Neural cell (in vitro differentiated cells): ENCODE results near the gene PYHIN1. TPM values are rescaled to one million over a fixed set of nuclear protein-coding genes. Genes with fewer than 3 reads are reported as not detected.

ENCODE experiments used
- H2AFZ ChIP-seq: fragments of 200-600, 300-800 bp; sonication (generic), shearing (Covaris generic); 2 replicates; pipeline ENCODE4 v1.6.0; 2014; ENCODE audit warnings: low read depth, mild to moderate bottlenecking, antibody characterized with exemption, low read length, moderate library complexity
- H3F3A ChIP-seq: fragments of 200-600 bp; shearing (Covaris generic); 2 replicates; pipeline ENCODE4 v1.6.1; 2016; ENCODE audit warnings: mild to moderate bottlenecking, moderate library complexity, mixed read lengths, antibody characterized with exemption, low read length; ENCODE audit not compliant: insufficient read depth, poor library complexity, severe bottlenecking
- H3K27ac ChIP-seq: fragments of 200-600, 300-800 bp; sonication (generic), shearing (Covaris generic); 2 replicates; pipeline ENCODE4 v1.5.1; 2014; ENCODE audit warnings: mild to moderate bottlenecking, low read length, moderate library complexity
- H3K27me3 ChIP-seq: fragments of 300-800, 200-600 bp; sonication (generic), shearing (Covaris generic); 2 replicates; pipeline ENCODE4 v1.6.0; 2014; ENCODE audit warnings: mild to moderate bottlenecking, low read depth, low read length, moderate library complexity; ENCODE audit not compliant: insufficient read depth
- H3K36me3 ChIP-seq: fragments of 300-800, 200-600 bp; sonication (generic), shearing (Covaris generic); 2 replicates; pipeline ENCODE4 v1.5.1; 2014; ENCODE audit warnings: mild to moderate bottlenecking, antibody characterized with exemption, low read length, moderate library complexity; ENCODE audit not compliant: insufficient read depth
- H3K4me2 ChIP-seq: fragments of 300-800, 200-600 bp; sonication (generic), shearing (Covaris generic); 2 replicates; pipeline ENCODE4 v1.6.0; 2014; ENCODE audit warnings: mild to moderate bottlenecking, low read length
- H3K4me3 ChIP-seq: fragments of 300-800, 200-600 bp; sonication (generic), shearing (Covaris generic); 2 replicates; pipeline ENCODE4 v1.5.1; 2014; ENCODE audit warnings: mild to moderate bottlenecking, low read length, moderate library complexity
- H3K79me2 ChIP-seq: fragments of 200-600 bp; shearing (Covaris generic); replicated peaks from 2 replicates; pipeline ENCODE4 v1.6.0; 2014; ENCODE audit warnings: mild to moderate bottlenecking, low read length, moderate library complexity; ENCODE audit not compliant: insufficient read depth
- H3K9ac ChIP-seq: fragments of 300-800, 200-600 bp; sonication (generic), shearing (Covaris generic); 2 replicates; pipeline ENCODE4 v1.6.1; 2016; ENCODE audit warnings: mild to moderate bottlenecking, low read length, mixed read lengths
- H3K9me2 ChIP-seq: fragments of 200-600 bp; shearing (Covaris generic); 2 replicates; pipeline ENCODE4 v1.6.1; 2016; ENCODE audit warnings: mild to moderate bottlenecking, low read length, mixed read lengths; ENCODE audit not compliant: insufficient read depth
- H3K9me3 ChIP-seq: fragments of 200-600, 300-800 bp; sonication (generic), shearing (Covaris generic); 2 replicates; pipeline ENCODE4 v1.6.1; 2016; ENCODE audit warnings: mild to moderate bottlenecking, mixed run types, low read length, moderate library complexity, mixed read lengths
- H4K20me1 ChIP-seq: fragments of 200-600 bp; shearing (Covaris generic); 2 replicates; pipeline ENCODE4 v1.6.1; 2016; ENCODE audit warnings: mild to moderate bottlenecking, mixed run types; ENCODE audit not compliant: insufficient read depth
- EP300 ChIP-seq: fragments of 450-650 bp; conservative IDR thresholded peaks from 2 replicates; pipeline ENCODE4 v1.6.1; 2014; ENCODE audit warnings: antibody characterized with exemption, mild to moderate bottlenecking, moderate library complexity; ENCODE audit not compliant: poor library complexity, severe bottlenecking
- EZH2 ChIP-seq: fragments of 200-600, 300-800 bp; shearing (Covaris generic), sonication (generic); IDR thresholded peaks from 2 replicates; pipeline ENCODE4 v1.6.1; 2014; ENCODE audit warnings: antibody characterized with exemption, low read length, borderline replicate concordance, mild to moderate bottlenecking; ENCODE audit not compliant: insufficient read depth, poor library complexity, severe bottlenecking
- MXI1 ChIP-seq: fragments of 450-650 bp; conservative IDR thresholded peaks from 2 replicates; pipeline ENCODE4 v1.6.1; 2014; ENCODE audit warnings: antibody characterized with exemption, mild to moderate bottlenecking; ENCODE audit not compliant: poor library complexity, severe bottlenecking
- POLR2AphosphoS5 ChIP-seq: IDR thresholded peaks from 2 replicates; pipeline ENCODE4 v1.6.1; 2012
- RAD21 ChIP-seq: fragments of 450-650 bp; conservative IDR thresholded peaks from 2 replicates; pipeline ENCODE4 v1.6.1; 2014; ENCODE audit warnings: antibody characterized with exemption, mild to moderate bottlenecking, moderate library complexity
- SMC3 ChIP-seq: fragments of 450-650 bp; conservative IDR thresholded peaks from 2 replicates; pipeline ENCODE4 v1.6.1; 2014; ENCODE audit warnings: antibody characterized with exemption, mild to moderate bottlenecking, moderate library complexity; ENCODE audit not compliant: poor library complexity
- TAF1 ChIP-seq: IDR thresholded peaks from 2 replicates; pipeline ENCODE4 v1.6.1; 2012; ENCODE audit warnings: low read depth
- polyA minus RNA-seq: library from RNA; depleted of rRNA, polyadenylated mRNA; stranded (reverse); fragments of >200 nt; gene quantifications from 2 replicates; pipeline ENCODE4 v1.2.3, GENCODE V29; 2014
- polyA plus RNA-seq: library from polyadenylated mRNA; depleted of rRNA; stranded (reverse); fragments of >200 nt; gene quantifications from 2 replicates; pipeline ENCODE4 v1.2.3, GENCODE V29; 2014
- TF ChIP-seq, protein P1 (sequence below): fragments of 450-650 bp; IDR thresholded peaks from 2 replicates; pipeline ENCODE4 v1.5.1; 2014; ENCODE audit warnings: antibody characterized with exemption, mild to moderate bottlenecking, moderate library complexity; ENCODE audit not compliant: poor library complexity, severe bottlenecking
- TF ChIP-seq, protein P2 (sequence below): IDR thresholded peaks from 2 replicates; pipeline ENCODE4 v1.6.1; 2012; ENCODE audit warnings: borderline replicate concordance

PYHIN1 gene
- polyA plus RNA-seq (not detected in 2 replicates), polyA minus RNA-seq (not detected in 2 replicates)

DNA sequence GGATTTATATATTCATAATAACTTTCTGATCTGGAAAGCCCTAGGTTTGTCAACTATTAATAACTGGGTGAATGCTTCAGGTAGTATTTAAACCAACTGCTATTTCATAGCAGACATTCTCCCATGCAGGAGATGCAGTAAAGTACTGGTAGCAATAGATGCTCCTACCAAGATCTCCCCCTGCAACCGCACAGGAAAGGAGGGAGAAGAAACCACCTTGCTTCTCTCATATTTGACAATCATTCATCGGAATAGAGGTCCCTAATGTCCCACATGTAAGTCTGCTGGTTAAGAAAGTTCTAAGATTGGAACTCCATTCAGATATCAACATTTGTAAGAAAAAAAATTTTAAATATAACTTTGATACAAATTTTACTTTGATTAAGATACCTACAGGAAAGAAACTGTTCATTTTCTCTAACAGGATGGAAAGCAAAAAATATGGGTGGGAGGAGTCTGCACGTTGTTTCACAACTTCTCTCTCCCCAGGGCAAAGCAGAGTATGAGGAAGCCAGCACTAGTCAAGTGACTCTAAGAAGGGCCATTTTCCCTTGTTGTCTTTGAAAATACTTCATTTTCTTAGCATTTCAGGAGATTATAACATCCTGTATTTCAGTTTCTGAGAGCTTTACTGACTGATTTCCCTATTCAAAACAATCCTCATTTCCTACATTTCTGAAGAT is at the start of gene PYHIN1:
TSS of gene PYHIN1 (plus strand) at position 498 of the 683 bp plus-strand sequence. CDS start 5,359 bp downstream, outside the sequence.
- Histone ChIP-seq H3K9ac (no peak within 1 kb of the TSS), H3K79me2 (no peaks in the 10 kb centered on the region), H3K4me3 (no peak within 1 kb of the TSS), H3K9me2 (no peaks in the 10 kb centered on the region), H3F3A (no peaks in the 10 kb centered on the region), H3K36me3 (no peaks in the 10 kb centered on the region), H3K27me3 (no peaks in the 10 kb centered on the region), H3K9me3 (no peaks in the 10 kb centered on the region), H4K20me1 (no peaks in the 10 kb centered on the region), H3K4me2 (no peak within 1 kb of the TSS), H2AFZ (no peak within 1 kb of the TSS), H3K27ac (no peak within 1 kb of the TSS)
- no peak for TF ChIP-seq MXI1
- no peak for TF ChIP-seq RAD21
- TF ChIP-seq EP300 = no peak
- no peak for TF ChIP-seq EZH2
- TF ChIP-seq SMC3 = no peak

DNA sequence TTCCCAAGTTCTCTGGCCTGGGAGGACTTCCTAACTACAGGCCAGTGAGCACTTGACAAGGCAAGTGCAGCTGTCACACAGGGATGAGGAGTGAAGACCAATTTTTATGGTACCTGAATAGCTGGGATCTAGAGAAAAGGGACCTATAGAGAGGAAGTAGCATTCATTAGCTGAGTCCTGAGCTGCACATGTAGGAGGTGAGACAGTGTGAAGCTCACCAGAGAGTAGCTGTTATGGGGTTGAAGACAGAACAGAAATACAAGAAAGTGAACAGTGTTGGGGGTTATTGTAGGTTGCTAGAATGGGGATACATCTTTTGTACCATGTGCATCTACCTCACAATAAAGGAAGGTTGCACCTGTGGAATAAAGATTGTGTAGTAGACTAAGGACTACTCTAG is 37.7 kb upstream of the PYHIN1 start:
- TF ChIP-seq, protein P1, sequence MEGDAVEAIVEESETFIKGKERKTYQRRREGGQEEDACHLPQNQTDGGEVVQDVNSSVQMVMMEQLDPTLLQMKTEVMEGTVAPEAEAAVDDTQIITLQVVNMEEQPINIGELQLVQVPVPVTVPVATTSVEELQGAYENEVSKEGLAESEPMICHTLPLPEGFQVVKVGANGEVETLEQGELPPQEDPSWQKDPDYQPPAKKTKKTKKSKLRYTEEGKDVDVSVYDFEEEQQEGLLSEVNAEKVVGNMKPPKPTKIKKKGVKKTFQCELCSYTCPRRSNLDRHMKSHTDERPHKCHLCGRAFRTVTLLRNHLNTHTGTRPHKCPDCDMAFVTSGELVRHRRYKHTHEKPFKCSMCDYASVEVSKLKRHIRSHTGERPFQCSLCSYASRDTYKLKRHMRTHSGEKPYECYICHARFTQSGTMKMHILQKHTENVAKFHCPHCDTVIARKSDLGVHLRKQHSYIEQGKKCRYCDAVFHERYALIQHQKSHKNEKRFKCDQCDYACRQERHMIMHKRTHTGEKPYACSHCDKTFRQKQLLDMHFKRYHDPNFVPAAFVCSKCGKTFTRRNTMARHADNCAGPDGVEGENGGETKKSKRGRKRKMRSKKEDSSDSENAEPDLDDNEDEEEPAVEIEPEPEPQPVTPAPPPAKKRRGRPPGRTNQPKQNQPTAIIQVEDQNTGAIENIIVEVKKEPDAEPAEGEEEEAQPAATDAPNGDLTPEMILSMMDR = no peak
- TF ChIP-seq SMC3 (no peak), EZH2 (no peak), TAF1 (no peak), MXI1 (no peak), RAD21 (no peak), EP300 (no peak), POLR2AphosphoS5 (no peak)
- TF ChIP-seq, protein P2, sequence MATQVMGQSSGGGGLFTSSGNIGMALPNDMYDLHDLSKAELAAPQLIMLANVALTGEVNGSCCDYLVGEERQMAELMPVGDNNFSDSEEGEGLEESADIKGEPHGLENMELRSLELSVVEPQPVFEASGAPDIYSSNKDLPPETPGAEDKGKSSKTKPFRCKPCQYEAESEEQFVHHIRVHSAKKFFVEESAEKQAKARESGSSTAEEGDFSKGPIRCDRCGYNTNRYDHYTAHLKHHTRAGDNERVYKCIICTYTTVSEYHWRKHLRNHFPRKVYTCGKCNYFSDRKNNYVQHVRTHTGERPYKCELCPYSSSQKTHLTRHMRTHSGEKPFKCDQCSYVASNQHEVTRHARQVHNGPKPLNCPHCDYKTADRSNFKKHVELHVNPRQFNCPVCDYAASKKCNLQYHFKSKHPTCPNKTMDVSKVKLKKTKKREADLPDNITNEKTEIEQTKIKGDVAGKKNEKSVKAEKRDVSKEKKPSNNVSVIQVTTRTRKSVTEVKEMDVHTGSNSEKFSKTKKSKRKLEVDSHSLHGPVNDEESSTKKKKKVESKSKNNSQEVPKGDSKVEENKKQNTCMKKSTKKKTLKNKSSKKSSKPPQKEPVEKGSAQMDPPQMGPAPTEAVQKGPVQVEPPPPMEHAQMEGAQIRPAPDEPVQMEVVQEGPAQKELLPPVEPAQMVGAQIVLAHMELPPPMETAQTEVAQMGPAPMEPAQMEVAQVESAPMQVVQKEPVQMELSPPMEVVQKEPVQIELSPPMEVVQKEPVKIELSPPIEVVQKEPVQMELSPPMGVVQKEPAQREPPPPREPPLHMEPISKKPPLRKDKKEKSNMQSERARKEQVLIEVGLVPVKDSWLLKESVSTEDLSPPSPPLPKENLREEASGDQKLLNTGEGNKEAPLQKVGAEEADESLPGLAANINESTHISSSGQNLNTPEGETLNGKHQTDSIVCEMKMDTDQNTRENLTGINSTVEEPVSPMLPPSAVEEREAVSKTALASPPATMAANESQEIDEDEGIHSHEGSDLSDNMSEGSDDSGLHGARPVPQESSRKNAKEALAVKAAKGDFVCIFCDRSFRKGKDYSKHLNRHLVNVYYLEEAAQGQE = no peak
- Histone ChIP-seq H3K79me2 (no peaks in the 10 kb centered on the region), H3K9me3 (no peaks in the 10 kb centered on the region), H3K9ac (no peak overlapping the region), H3K4me3 (no peak overlapping the region), H3K36me3 (no peaks in the 10 kb centered on the region), H3K27ac (no peak overlapping the region), H3K9me2 (no peaks in the 10 kb centered on the region), H3K27me3 (no peaks in the 10 kb centered on the region), H3F3A (no peaks in the 10 kb centered on the region), H2AFZ (no peak overlapping the region), H3K4me2 (no peak overlapping the region), H4K20me1 (no peaks in the 10 kb centered on the region)
